ENCODE measurements around the gene PYM1. TPM values are rescaled to one million over a fixed set of nuclear protein-coding genes. Genes with fewer than 3 reads are reported as not detected.

The PYM1 gene
- total and polyA plus RNA-seq, 2 of the 4 experiments (the other 2 are of a cell fraction): 26.5 to 27.8 TPM

DNA sequence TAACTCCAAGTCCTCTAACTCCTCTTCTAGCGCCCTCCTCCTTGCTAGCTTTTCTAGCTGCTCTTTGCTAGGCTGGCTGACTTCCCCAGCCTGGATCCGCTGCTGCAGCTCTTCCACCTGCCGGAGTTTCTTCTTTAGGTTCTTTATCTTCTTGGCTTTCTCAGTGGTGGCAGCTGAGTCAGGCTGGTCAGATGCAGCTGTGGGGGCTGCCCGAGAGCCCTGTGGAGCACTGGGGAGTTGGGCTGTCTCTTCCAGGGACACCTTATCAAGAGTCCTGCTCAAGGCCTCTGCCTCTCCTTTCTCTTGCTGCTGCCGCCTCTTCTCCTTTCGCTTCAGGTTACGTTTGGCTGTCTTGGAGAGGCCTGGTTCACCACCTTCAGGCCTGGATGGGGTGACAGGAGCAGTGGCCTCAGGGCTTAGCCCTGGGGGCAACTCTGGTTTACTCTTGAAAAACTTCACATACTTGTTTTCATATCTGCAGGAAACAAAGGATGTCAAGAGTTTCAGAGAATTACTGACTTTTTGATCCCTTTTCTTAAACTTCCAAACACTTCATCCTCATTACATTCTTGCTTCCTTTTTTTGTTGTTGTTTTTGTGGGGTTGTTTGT lies 25.7 kb downstream of the PYM1 start:
- Histone ChIP-seq H2AFZ (replicated peaks; ENCODE audit: low read length, poor library complexity) (no peak overlapping the region), H3K9ac (ENCODE audit: low read depth, low read length) (no peak overlapping the region), H3K56ac (ENCODE audit: extremely low read depth, insufficient read depth, low read length) (no peak overlapping the region), H4K91ac (ENCODE audit: insufficient read depth, low read depth, low read length) (no peak overlapping the region), H3K27ac (ENCODE audit: insufficient read depth, low read length) (no peak overlapping the region), H2BK5ac (ENCODE audit: low read depth, low read length, poor library complexity, severe bottlenecking) (no peak overlapping the region), H3K4me3 (ENCODE audit: insufficient read depth, low read depth, low read length) (no peak overlapping the region), H3K4ac (ENCODE audit: low read depth, low read length) (no peak overlapping the region), H3K9me1 (ENCODE audit: insufficient read depth, low read length) (no peaks in the 10 kb centered on the region), H2AK5ac (ENCODE audit: low read depth, low read length) (no peak overlapping the region), H3K36me3 (ENCODE audit: control insufficient read depth, insufficient read depth, low read length) (peaks cover 18% of the 10 kb centered on the region), H3K18ac (ENCODE audit: low read depth, low read length) (no peak overlapping the region), H3K4me2 (ENCODE audit: low read depth, low read length) (no peak overlapping the region), H2BK120ac (ENCODE audit: low read depth, low read length) (no peak overlapping the region), H3K79me1 (ENCODE audit: low read depth in 1 of 2, low read length in 2 of 2) (peaks cover 4 to 17% of the 10 kb centered on the region in 2 experiments; a peak in 3 of 4 replicates), H4K8ac (ENCODE audit: low read depth in 2 of 2, low read length in 2 of 2) (no peak overlapping the region), H3K27me3 (ENCODE audit: control insufficient read depth, insufficient read depth, low read length) (no peaks in the 10 kb centered on the region), H2AK9ac (replicated peaks; ENCODE audit: low read depth, low read length, poor library complexity) (no peak overlapping the region), H3K23ac (ENCODE audit: low read depth, low read length) (no peak overlapping the region), H4K5ac (ENCODE audit: low read depth, low read length) (no peak overlapping the region), H3K14ac (replicated peaks; ENCODE audit: low read depth, low read length) (no peak overlapping the region), H2BK20ac (ENCODE audit: low read depth, low read length) (no peak overlapping the region), H2BK15ac (ENCODE audit: low read depth, low read length) (no peak overlapping the region), H4K20me1 (ENCODE audit: insufficient read depth, low read length) (peaks cover 5% of the 10 kb centered on the region; the same call in 1 of the 2 replicates), H3K9me3 (ENCODE audit: control insufficient read depth, insufficient read depth, low read length) (no peaks in the 10 kb centered on the region), H3K4me1 (ENCODE audit: control insufficient read depth, insufficient read depth, low read length) (peaks cover 4% of the 10 kb centered on the region; the same call in 1 of the 2 replicates)
- ChIA-PET CTCF (no interaction called here), POLR2A (ENCODE audit: unreplicated experiment) (no interaction called here)
- no peak for TF ChIP-seq BHLHE40 (IDR thresholded peaks at IDR 0.05; ENCODE audit: low read depth, low read length)
- no peak for TF ChIP-seq RAD21 (IDR thresholded peaks at IDR 0.05; ENCODE audit: low read length)
- TF ChIP-seq MAZ (IDR thresholded peaks at IDR 0.05; ENCODE audit: borderline replicate concordance, low read depth, low read length): no peak
- no peak for TF ChIP-seq MXI1 (IDR thresholded peaks at IDR 0.05; ENCODE audit: borderline replicate concordance, low read depth, low read length)
- dilution Hi-C loops (cut with HindIII; ENCODE audit: low sequenced_read_pairs, unreplicated experiment): no loop called here
- no peak for ATAC-seq (ENCODE audit: low read depth)
- 100% methylated on average over 2 of the region's 7 CpGs; no CpG with 5 or more reads in 1 of the 2 experiments for WGBS, 2 experiments (ENCODE audit: extremely low coverage in 2 of 2, insufficient read length in 1 of 2)
- in situ Hi-C loops (cut with MboI; ENCODE audit: low sequenced_read_pairs): no loop called here
- intact Hi-C loops (cut with micrococcal nuclease): no loop called here
- no peak for DNase-seq
- BruUV-seq (replicated peaks): no TSS peak

All from IMR-90 (cell line).